IMR-90 (cell line): ENCODE measurements around the gene TTF2. TPM values are rescaled to one million over a fixed set of nuclear protein-coding genes. Genes with fewer than 3 reads are reported as not detected.

ENCODE experiments used
- ATAC-seq: fragments of 200-7000 bp; cut with Tn5 transposase; 2 replicates; pipeline ENCODE4 v1.9.1; 2020; ENCODE audit warnings: low read depth, mild to moderate bottlenecking, moderate library complexity
- BruUV-seq: library from RNA; stranded (reverse); fragments of 400-500 nt; replicated peaks from 2 replicates; lab custom pipeline; 2021; lab: Mats Ljungman, UMichigan
- CTCF ChIA-PET: fragments of 300-600 bp; formaldehyde crosslinking; extraction: SDS; loops from one replicate; lab custom pipeline; 2021; ENCODE audit warnings: antibody characterized with exemption; lab: Yijun Ruan, JAX
- POLR2A ChIA-PET: fragments of 300-600 bp; sonication (Branson Sonifier 250); formaldehyde crosslinking; loops from one replicate; lab custom pipeline; 2022; ENCODE audit warnings: antibody characterized with exemption; ENCODE audit not compliant: unreplicated experiment; lab: Charles Lee
- DNase-seq: peaks from one replicate; pipeline ENCODE4 v3.0.0; 2013
- H2AFZ ChIP-seq: replicated peaks from 2 replicates; pipeline ENCODE3; 2013; ENCODE audit warnings: low read length, mild to moderate bottlenecking; ENCODE audit not compliant: poor library complexity
- H2AK5ac ChIP-seq: 2 replicates; pipeline ENCODE4 v1.6.1; 2013; ENCODE audit warnings: low read depth, low read length, inconsistent platforms
- H2AK9ac ChIP-seq: replicated peaks from 2 replicates; pipeline ENCODE3; 2013; ENCODE audit warnings: mild to moderate bottlenecking, low read depth, low read length, moderate library complexity; ENCODE audit not compliant: poor library complexity
- H2BK120ac ChIP-seq: 2 replicates; pipeline ENCODE4 v1.6.1; 2013; ENCODE audit warnings: low read depth, low read length, inconsistent platforms
- H2BK15ac ChIP-seq: 3 replicates; pipeline ENCODE4 v1.6.1; 2013; ENCODE audit warnings: low read depth, low read length, inconsistent platforms
- H2BK20ac ChIP-seq: 2 replicates; pipeline ENCODE4 v1.6.1; 2013; ENCODE audit warnings: low read depth, mild to moderate bottlenecking, inconsistent platforms, low read length, moderate library complexity
- H2BK5ac ChIP-seq: 2 replicates; pipeline ENCODE4 v1.6.1; 2013; ENCODE audit warnings: mild to moderate bottlenecking, low read depth, low read length, inconsistent platforms; ENCODE audit not compliant: poor library complexity, severe bottlenecking
- H3K14ac ChIP-seq: replicated peaks from 2 replicates; pipeline ENCODE4 v1.6.1; 2013; ENCODE audit warnings: low read depth, low read length, inconsistent platforms
- H3K18ac ChIP-seq: 2 replicates; pipeline ENCODE4 v1.6.1; 2013; ENCODE audit warnings: low read depth, low read length, control low read depth
- H3K23ac ChIP-seq: 2 replicates; pipeline ENCODE4 v1.6.1; 2013; ENCODE audit warnings: low read depth, low read length, inconsistent platforms
- H3K27ac ChIP-seq: 2 replicates; pipeline ENCODE4 v1.5.1; 2013; ENCODE audit warnings: mild to moderate bottlenecking, control low read depth, low read length; ENCODE audit not compliant: insufficient read depth
- H3K27me3 ChIP-seq: 2 replicates; pipeline ENCODE4 v1.6.1; 2013; ENCODE audit warnings: low read length; ENCODE audit not compliant: control insufficient read depth, insufficient read depth
- H3K36me3 ChIP-seq: 2 replicates; pipeline ENCODE4 v1.6.1; 2013; ENCODE audit warnings: low read length, mixed read lengths; ENCODE audit not compliant: control insufficient read depth, insufficient read depth
- H3K4ac ChIP-seq: 2 replicates; pipeline ENCODE4 v1.6.1; 2013; ENCODE audit warnings: low read depth, low read length, inconsistent platforms
- H3K4me1 ChIP-seq: 2 replicates; pipeline ENCODE4 v1.6.1; 2013; ENCODE audit warnings: low read length, mixed read lengths; ENCODE audit not compliant: control insufficient read depth, insufficient read depth
- H3K4me2 ChIP-seq: 2 replicates; pipeline ENCODE4 v1.6.1; 2013; ENCODE audit warnings: low read depth, mild to moderate bottlenecking, control low read depth, low read length, moderate library complexity
- H3K4me3 ChIP-seq: 2 replicates; pipeline ENCODE4 v1.5.1; 2013; ENCODE audit warnings: low read depth, mild to moderate bottlenecking, control low read depth, low read length, moderate library complexity; ENCODE audit not compliant: insufficient read depth
- H3K56ac ChIP-seq: 2 replicates; pipeline ENCODE4 v1.6.1; 2013; ENCODE audit warnings: low read length, inconsistent platforms; ENCODE audit not compliant: insufficient read depth; ENCODE audit errors: extremely low read depth
- H3K79me1 ChIP-seq, 2 experiments: 2 replicates each; pipeline ENCODE4 v1.6.1; 2013; ENCODE audit warnings: low read length in 2 of 2, inconsistent platforms in 1 of 2, low read depth in 1 of 2
- H3K9ac ChIP-seq: 2 replicates; pipeline ENCODE4 v1.6.1; 2013; ENCODE audit warnings: low read depth, low read length, control low read depth
- H3K9me1 ChIP-seq: 2 replicates; pipeline ENCODE4 v1.6.1; 2013; ENCODE audit warnings: low read length, inconsistent platforms; ENCODE audit not compliant: insufficient read depth
- H3K9me3 ChIP-seq: 2 replicates; pipeline ENCODE4 v1.6.1; 2013; ENCODE audit warnings: low read length; ENCODE audit not compliant: control insufficient read depth, insufficient read depth
- H4K20me1 ChIP-seq: 2 replicates; pipeline ENCODE4 v1.6.1; 2013; ENCODE audit warnings: low read length, inconsistent platforms; ENCODE audit not compliant: insufficient read depth
- H4K5ac ChIP-seq: 2 replicates; pipeline ENCODE4 v1.6.1; 2013; ENCODE audit warnings: mild to moderate bottlenecking, low read depth, low read length, control low read depth
- H4K8ac ChIP-seq, 2 experiments: 2 replicates each; pipeline ENCODE4 v1.6.1; 2013; ENCODE audit warnings: low read depth in 2 of 2, low read length in 2 of 2, control low read depth in 1 of 2, inconsistent platforms in 1 of 2
- H4K91ac ChIP-seq: 2 replicates; pipeline ENCODE4 v1.6.1; 2013; ENCODE audit warnings: low read depth, low read length, inconsistent platforms; ENCODE audit not compliant: insufficient read depth
- BHLHE40 ChIP-seq: fragments of 150-350 bp; IDR thresholded peaks from 2 replicates; pipeline ENCODE4 v1.6.1; 2016; ENCODE audit warnings: mild to moderate bottlenecking, low read depth, low read length
- CTCF ChIP-seq: conservative IDR thresholded peaks from 2 replicates; pipeline ENCODE4 v1.5.1; 2012; ENCODE audit warnings: mild to moderate bottlenecking, low read depth, low read length, improper control_type of control experiment
- FOS ChIP-seq: fragments of 150-350 bp; IDR thresholded peaks from 2 replicates; pipeline ENCODE4 v1.6.1; 2016; ENCODE audit warnings: low read depth, low read length
- MAFK ChIP-seq: IDR thresholded peaks from 2 replicates; pipeline ENCODE4 v1.6.1; 2012; ENCODE audit warnings: low read depth, low read length, improper control_type of control experiment
- MAZ ChIP-seq: IDR thresholded peaks from 2 replicates; pipeline ENCODE4 v1.6.1; 2012; ENCODE audit warnings: low read depth, mild to moderate bottlenecking, low read length, improper control_type of control experiment, moderate library complexity, borderline replicate concordance
- NFE2L2 ChIP-seq: fragments of 150-350 bp; IDR thresholded peaks from 2 replicates; pipeline ENCODE4 v1.6.1; 2016; ENCODE audit warnings: low read depth, mild to moderate bottlenecking, low read length
- POLR2A ChIP-seq: IDR thresholded peaks from 2 replicates; pipeline ENCODE4 v1.6.1; 2012; ENCODE audit warnings: mild to moderate bottlenecking, low read depth, low read length
- RAD21 ChIP-seq: IDR thresholded peaks from 2 replicates; pipeline ENCODE4 v1.6.1; 2012; ENCODE audit warnings: low read length, improper control_type of control experiment
- RFX5 ChIP-seq: IDR thresholded peaks from 2 replicates; pipeline ENCODE4 v1.8.0; 2012; ENCODE audit warnings: low read depth, mild to moderate bottlenecking, low read length, moderate library complexity
- SMC3 ChIP-seq: fragments of 150-350 bp; IDR thresholded peaks from 2 replicates; pipeline ENCODE4 v1.6.1; 2016; ENCODE audit warnings: low read depth, mild to moderate bottlenecking, antibody characterized with exemption, low read length, moderate library complexity
- USF2 ChIP-seq: fragments of 150-350 bp; IDR thresholded peaks from 2 replicates; pipeline ENCODE4 v1.6.1; 2017; ENCODE audit warnings: mild to moderate bottlenecking, antibody characterized with exemption, low read length, low read depth
- WGBS, 2 experiments: methylation state at CpG; one replicate each; pipeline versions ENCODE4 v1.1.5 to v1.1.7; 2013; ENCODE audit warnings: missing lambda C conversion rate in 2 of 2; ENCODE audit not compliant: insufficient read length in 1 of 2; ENCODE audit errors: extremely low coverage in 2 of 2; 5-methylcytosine and 5-hydroxymethylcytosine counted together
- dilution Hi-C: fragments of 300-500 bp; cut with HindIII; formaldehyde crosslinking; loops from one replicate; pipeline ENCODE4 v1.14.3; 2018; ENCODE audit warnings: low sequenced_read_pairs; ENCODE audit not compliant: unreplicated experiment
- in situ Hi-C: fragments of 300-500 bp; cut with MboI; formaldehyde crosslinking; loops from 3 replicates; pipeline ENCODE4 v1.14.3; 2019; ENCODE audit warnings: low sequenced_read_pairs, inconsistent platforms, mixed read lengths
- intact Hi-C: fragments of 100-400 bp; cut with micrococcal nuclease; formaldehyde crosslinking; loops from 2 replicates; pipeline ENCODE4 v1.10.0; 2022
- polyA plus RNA-seq, 3 experiments: library from polyadenylated mRNA; depleted of rRNA; stranded (reverse); fragments of >200 nt; gene quantifications; 2 replicates each; pipeline ENCODE4 v1.2.3, GENCODE V29; 2012; ENCODE audit warnings: low replicate concordance in 1 of 3
- total RNA-seq: library from RNA; depleted of rRNA; stranded (reverse); fragments of >200 nt; gene quantifications from 2 replicates; pipeline ENCODE4 v1.2.3, GENCODE V29; 2012

TTF2 gene
- total and polyA plus RNA-seq, 2 of the 4 experiments (the other 2 are of a cell fraction), result 11.5 to 14.7 TPM

GRCh38 chr1:117045644-117046043, 14.5 kb upstream of the TTF2 start:
- ATAC-seq, result no peak
- Histone ChIP-seq H3K4ac (no peak overlapping the region), H3K27ac (no peak overlapping the region), H2AK5ac (no peak overlapping the region), H3K14ac (no peak overlapping the region), H3K4me1 (no peaks in the 10 kb centered on the region), H3K79me1 (no peaks in the 10 kb centered on the region), H3K9me1 (peaks cover 4% of the 10 kb centered on the region; the same call in 1 of the 2 replicates), H3K23ac (no peak overlapping the region), H3K18ac (no peak overlapping the region), H4K5ac (no peak overlapping the region), H2BK20ac (no peak overlapping the region), H2BK15ac (no peak overlapping the region), H2AFZ (no peak overlapping the region), H3K4me3 (no peak overlapping the region), H3K4me2 (no peak overlapping the region), H2BK120ac (no peak overlapping the region), H2AK9ac (no peak overlapping the region), H3K36me3 (no peaks in the 10 kb centered on the region), H2BK5ac (no peak overlapping the region), H3K9me3 (no peaks in the 10 kb centered on the region), H3K56ac (no peak overlapping the region), H3K9ac (no peak overlapping the region), H4K8ac (no peak overlapping the region), H3K27me3 (0 out of 2 replicates have a peak, but pooled peaks cover 2% of the 10 kb centered on the region), H4K91ac (no peak overlapping the region), H4K20me1 (no peaks in the 10 kb centered on the region)
- BruUV-seq, result no TSS peak
- ChIA-PET POLR2A (no interaction called here), CTCF (no interaction called here)
- no peak for DNase-seq
- TF ChIP-seq NFE2L2 (no peak), CTCF (no peak), RAD21 (no peak), MAFK (no peak), RFX5 (no peak), MAZ (no peak), FOS (no peak), USF2 (no peak), BHLHE40 (no peak), SMC3 (no peak), POLR2A (no peak)
- dilution Hi-C loops (no loop called here), in situ Hi-C loops (no loop called here), intact Hi-C loops (no loop called here)
- WGBS, 2 experiments, result no CpG with 5 or more reads among the region's 2 CpGs
